GM12874 (cell line): Measurements from ENCODE around the gene TAF5L.

Experiments
- CTCF ChIP-seq: IDR thresholded peaks from 2 replicates; pipeline ENCODE4 v1.5.1; 2011; ENCODE audit warnings: low read depth, mild to moderate bottlenecking, control low read depth, low read length, moderate library complexity; ENCODE audit not compliant: insufficient read depth

The TAF5L gene

GRCh38 chr1:229574679-229575442 lies 51.1 kb downstream of the TAF5L start:
- no peak for TF ChIP-seq CTCF

GRCh38 chr1:229572286-229572685 lies 53.6 kb downstream of the TAF5L start:
- TF ChIP-seq CTCF = no peak

- no peak for TF ChIP-seq CTCF
Measured at GRCh38 chr1:229570891-229571516, 54.9 kb downstream of the TAF5L start.

- TF ChIP-seq CTCF = no peak
Measured at GRCh38 chr1:229570305-229570704, 55.6 kb downstream of the TAF5L start.

- no peak for TF ChIP-seq CTCF
Measured at GRCh38 chr1:229567109-229567868, 58.6 kb downstream of the TAF5L start.

GRCh38 chr1:229563701-229564100 lies 62.2 kb downstream of the TAF5L start:
- no peak for TF ChIP-seq CTCF

GRCh38 chr1:229563241-229563640 lies 62.7 kb downstream of the TAF5L start:
- no peak for TF ChIP-seq CTCF
